NCI-H2196 (cell line): Measurements from ENCODE around the gene GOPC.

Experiments used
- DNase-seq: peaks from one replicate; lab custom pipeline; 2025; ENCODE audit not compliant: unreplicated experiment; lab: John Stamatoyannopoulos, UW

Gene GOPC

DNA sequence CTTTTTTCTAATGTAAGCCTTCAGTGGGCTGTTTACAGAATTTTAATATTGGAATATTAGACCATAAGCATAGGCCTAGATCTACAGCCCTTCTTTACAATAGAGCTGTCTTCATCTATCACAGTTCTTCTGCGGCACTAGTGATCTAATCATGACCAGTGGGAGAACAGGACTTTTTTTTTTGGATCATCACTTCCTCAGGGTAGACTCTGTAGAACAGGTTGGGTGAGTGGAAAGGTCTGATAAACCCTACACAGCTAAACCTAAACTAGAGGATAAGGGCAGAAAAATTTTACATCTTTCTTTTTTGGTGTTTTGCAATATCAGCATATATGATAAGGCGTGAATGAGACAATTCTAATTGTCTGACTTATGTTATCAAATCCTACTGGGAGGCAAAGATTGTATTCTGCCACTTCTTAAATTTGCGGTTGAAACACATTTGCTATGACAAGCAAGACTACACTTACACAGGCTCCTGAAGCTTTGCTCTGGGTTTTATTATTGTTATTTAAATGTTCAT, 52.2 kb downstream of the GOPC start:
- no peak for DNase-seq

- no peak for DNase-seq
These were observed 52.7 kb downstream of the GOPC start for GRCh38 chr6:117549611-117550010.

DNA sequence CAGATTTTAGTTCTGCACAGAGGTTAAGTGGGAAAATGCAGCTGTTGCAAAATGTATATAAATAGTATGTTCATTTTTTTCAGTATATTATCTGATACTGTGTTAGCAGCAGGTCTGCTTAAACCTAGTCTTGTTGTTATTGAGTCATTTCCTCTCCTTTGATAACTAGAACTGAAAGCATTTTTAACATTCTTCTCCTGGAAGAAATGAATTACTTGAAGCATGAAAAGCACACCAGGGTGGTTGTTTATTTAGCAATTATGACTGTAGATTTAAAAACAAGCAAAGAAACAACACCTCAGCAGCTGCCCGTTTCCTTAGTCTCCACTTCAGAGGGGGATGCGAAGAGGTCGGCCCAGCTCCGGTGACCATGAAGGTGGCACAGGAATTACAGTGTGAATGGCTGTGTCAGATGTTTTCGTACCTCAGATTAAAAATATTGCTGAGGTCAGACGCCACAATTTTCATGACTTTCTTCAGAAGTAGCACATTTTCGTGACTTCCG, 53.5 kb downstream of the GOPC start:
- no peak for DNase-seq

GRCh38 chr6:117547688-117548621, 54.4 kb downstream of the GOPC start:
- no peak for DNase-seq

DNA sequence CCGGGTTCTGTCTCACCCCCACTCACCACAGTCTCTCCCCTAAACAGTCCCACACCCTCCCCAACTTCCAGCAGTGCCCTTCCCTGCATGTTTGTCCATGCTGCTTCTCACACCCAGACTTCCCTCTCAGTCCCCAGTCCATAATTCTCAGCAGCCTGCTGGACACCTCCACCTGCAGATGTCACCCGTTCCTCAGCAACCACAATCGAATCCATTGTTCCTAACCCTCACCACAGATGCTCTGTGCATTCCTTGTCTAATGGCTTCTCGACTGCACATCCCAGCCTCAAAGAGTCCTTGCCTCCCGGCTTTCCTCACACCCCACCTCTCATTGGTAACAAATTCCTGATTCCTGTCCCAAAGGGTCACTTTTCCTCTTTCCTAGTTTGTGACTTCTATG, 55.6 kb downstream of the GOPC start:
- no peak for DNase-seq

DNA sequence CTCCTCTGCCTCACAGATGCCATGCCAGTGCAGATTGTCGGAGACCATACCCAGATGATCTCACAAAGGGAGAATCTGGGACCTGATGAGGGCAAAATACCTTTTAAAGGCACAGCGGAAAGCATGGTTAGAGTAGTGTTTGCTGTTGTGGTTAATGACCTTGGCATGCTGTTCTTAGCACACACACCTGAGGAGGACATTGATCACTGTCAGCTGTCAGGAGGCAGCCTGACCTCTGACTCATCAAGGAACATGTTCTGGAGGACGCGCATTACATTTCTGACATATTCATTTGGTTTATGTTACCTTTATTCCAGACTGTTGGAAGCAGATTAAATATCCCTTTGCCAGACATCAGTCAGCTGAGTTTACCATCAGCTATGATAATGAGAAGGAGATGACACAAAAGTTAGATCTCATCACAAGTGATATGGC, 57.1 kb downstream of the GOPC start:
- DNase-seq: no peak

DNA sequence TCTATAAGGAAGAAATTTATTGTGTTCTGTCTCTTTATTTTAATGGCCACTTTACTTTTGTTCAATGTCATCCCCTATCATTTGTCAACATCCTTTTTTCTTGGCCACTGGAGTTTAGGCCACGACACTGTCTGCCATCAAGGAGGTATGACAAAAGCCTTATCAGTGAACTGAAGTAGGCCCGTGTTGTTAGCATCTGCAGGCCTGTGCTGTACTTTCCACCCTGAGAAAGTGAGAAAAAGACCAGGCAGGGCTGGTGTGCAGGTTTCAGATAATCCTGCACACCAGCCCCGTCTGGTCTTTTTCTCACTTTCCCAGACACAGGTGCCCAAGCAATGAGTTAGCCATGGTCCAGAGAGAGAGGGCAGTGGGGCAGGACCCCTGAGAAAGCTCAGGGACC, 57.6 kb downstream of the GOPC start:
- DNase-seq: no peak

- no peak for DNase-seq
These were observed 59.8 kb downstream of the GOPC start for GRCh38 chr6:117542493-117542892.

- DNase-seq: no peak
These were observed 61.6 kb downstream of the GOPC start for GRCh38 chr6:117540670-117541069.

DNA sequence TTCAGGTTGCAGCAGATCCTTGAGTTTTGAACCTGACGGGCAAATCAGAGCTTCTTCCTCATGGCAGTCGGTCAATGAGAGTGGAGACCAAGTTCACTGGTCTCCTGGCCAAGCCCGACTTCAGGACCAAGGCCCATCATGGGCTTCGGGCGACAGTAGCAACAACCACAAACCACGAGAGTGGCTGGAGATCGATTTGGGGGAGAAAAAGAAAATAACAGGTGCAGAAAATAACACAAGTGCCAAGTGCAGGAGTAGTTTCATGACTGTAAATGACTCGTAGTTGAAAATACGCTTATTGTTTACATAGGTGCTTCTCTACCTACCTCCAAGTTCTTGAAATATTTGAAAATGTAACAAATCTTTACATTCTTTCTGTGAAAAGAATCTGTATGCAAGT, 63.7 kb downstream of the GOPC start:
- DNase-seq: no peak

DNA sequence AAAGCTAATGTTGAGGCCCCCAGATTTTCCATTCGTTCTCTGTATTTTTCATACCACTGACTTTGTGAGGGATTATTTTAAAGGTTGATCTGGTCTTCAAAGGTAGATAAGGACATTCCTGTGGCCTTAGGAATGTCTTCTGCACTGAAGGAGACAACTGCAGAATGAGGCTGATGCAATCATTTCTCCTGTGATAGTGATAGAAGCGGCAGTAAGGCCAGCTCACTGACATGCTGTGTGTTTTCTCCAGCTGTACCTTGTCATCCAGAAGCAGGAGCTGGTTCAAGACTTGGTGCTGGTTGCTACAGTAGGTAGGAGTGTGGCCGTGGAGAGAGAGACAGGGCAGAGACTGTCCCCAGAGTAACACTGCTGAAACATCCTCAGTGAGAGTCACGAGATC, 66.0 kb downstream of the GOPC start:
- no peak for DNase-seq

- no peak for DNase-seq
These were observed 67.3 kb downstream of the GOPC start for GRCh38 chr6:117534974-117535373.

DNA sequence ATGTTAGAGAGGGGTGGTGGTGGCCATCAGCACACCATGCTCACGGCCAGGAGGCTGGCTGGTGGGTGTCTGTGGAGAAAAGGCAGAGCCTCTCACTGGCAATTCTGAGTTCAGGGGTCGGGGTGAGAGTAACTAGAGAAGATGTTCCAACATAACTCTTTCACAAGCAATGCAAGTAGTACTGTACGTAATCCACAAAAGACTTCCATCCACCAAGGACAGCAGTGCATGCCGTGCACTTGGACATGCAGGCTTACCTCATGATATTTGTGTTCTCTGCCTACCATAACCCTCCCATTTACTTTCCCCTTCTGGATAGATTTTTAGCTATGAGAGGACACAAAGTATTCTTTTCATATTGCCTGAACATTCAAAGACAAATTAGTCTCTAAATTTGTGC, 68.5 kb downstream of the GOPC start:
- no peak for DNase-seq

DNA sequence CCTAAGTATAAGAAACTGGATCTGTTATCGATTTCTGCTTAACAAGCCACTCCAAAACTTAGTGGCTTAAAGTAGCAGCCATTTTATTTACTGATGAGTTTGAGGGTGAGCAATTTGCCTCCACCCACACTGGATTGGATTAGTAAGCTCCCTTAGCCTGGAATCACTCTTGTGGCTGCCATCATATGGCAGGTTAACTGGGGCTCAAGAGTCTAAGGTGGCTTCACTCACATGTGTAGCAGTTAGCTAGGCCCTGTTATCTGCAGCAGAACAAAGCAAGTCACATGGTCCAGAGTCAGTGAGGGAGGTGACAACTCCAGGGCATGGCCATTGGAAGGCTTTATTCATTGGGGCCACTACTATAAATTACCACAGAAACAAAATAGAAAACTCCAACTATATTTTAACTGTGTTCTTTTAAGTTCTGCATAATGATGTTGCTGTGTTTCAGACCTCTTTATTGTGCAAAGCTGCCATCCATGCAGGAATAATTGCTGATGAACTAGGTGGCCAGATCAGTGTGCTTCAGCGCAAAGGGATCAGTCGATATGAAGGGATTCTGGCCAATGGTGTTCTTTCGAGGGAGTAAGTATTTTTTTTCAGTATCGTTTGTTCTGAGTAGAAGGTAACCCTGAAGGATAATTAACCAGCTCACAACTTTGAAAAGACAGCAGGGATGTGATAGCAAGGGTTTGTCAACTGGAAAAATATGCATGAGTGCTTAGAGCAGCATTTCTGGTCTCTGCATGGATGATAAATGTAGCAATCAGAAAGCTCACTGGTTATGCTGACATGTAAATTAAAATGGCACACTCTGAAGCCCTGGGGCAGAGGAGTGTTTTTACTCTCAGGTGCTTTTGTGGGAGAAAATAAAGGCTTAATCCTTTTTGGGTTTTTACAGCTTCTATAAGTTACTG, 70.2 kb downstream of the GOPC start:
- no peak for DNase-seq

GRCh38 chr6:117531346-117531745, 71.0 kb downstream of the GOPC start:
- DNase-seq: no peak

DNA sequence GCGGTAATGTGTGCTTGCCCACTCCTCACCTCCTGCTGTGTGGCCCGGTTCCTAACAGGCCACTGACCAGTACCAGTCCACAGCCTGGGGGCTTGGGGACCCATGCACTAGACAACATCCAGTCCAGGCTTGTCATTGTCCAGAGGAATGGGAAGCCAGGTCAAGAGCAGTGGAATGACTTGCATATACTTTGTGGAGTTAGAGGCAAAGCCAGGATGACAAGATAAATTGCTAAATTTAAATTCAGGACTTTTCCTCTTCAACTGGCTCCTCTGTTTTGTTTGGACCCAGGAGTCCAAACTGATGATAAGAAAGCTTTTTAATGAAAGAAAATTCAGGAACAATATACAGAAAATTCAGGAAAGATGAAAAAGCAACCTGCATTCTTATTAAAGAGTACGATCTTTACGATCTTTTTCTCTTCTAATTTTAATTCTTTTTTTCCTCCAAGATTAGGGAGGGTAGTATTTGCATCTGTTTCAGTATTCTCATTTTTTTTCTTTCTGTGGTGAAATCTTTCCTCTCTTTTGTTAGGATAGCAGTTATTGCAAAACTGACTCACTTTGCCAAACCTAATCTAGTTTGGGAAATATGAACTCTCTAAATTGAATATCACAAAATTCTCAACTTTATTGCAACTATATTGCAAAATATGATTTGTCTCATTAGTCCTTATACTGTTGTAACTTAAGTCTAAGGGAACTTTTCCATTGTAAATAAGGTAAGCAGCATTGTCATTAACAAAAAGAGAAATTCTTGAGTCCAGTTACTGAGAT, 71.7 kb downstream of the GOPC start:
- DNase-seq: no peak

- no peak for DNase-seq
These were observed 76.7 kb downstream of the GOPC start for GRCh38 chr6:117525607-117526006.

- no peak for DNase-seq
These were observed 80.4 kb downstream of the GOPC start for GRCh38 chr6:117521791-117522502.

- no peak for DNase-seq
These were observed 81.5 kb downstream of the GOPC start for GRCh38 chr6:117520603-117521395.
